ENCODE results near the gene PPP2R2D. TPM values are rescaled to one million over a fixed set of nuclear protein-coding genes. Genes with fewer than 3 reads are reported as not detected.
"Not testable (repeated sequence)": the region's sequence is repeated elsewhere in the genome, so short reads cannot be mapped to it uniquely, and the experiment has no call there.

The PPP2R2D gene
- total and polyA plus RNA-seq, 4 experiments from 2014 or later = 25.7 to 49.2 (median 41.7) TPM

GRCh38 chr10:131948501-131948900, 47.7 kb downstream of the PPP2R2D start:
- H3K4me1 ChIP-seq (ENCODE audit: insufficient read depth, low read length) = no peaks in the 10 kb centered on the region
- CTCF ChIA-PET (ENCODE audit: partially characterized antibody) = interaction anchor here (1.0 to 1.6 kb wide), 2 partner anchors 63 to 74 kb away, joined by 5 to 8 read pairs; no protein-coding TSS in a partner anchor
- no peak overlapping the region for H3K4me3 ChIP-seq (ENCODE audit: low read length in 2 of 2)
- DNase-seq = no peak
- H3K27ac ChIP-seq (ENCODE audit: low read depth, low read length) = no peak overlapping the region
- H3K27me3 ChIP-seq (ENCODE audit: insufficient read depth, low read length) = no peaks in the 10 kb centered on the region
- Mint-ChIP-seq H3K4me3 (no peak overlapping the region), H3K9me3 (no peaks in the 10 kb centered on the region), H3K27me3 (no peaks in the 10 kb centered on the region), H3K36me3 (peaks cover 34 to 73% of the 10 kb centered on the region in 2 donors), H3K4me1 (no peaks in the 10 kb centered on the region), H3K27ac (no peak overlapping the region)
- no peaks in the 10 kb centered on the region for H3K9me3 ChIP-seq (ENCODE audit: control insufficient read depth in 1 of 2, low read length in 2 of 2)
- H3K36me3 ChIP-seq (ENCODE audit: insufficient read depth, low read length) = peaks cover 59% of the 10 kb centered on the region
- intact Hi-C loops (cut with micrococcal nuclease) = no loop called here
- POLR2A ChIA-PET (ENCODE audit: partially characterized antibody) = interaction anchor here (1.0 kb wide), 1 partner anchor 24 kb away, joined by 3 read pairs; no protein-coding TSS in a partner anchor

GRCh38 chr10:131949041-131949862, 48.4 kb downstream of the PPP2R2D start:
- no peak overlapping the region for H3K27ac ChIP-seq (ENCODE audit: low read depth, low read length)
- intact Hi-C loops (cut with micrococcal nuclease) = no loop called here
- Mint-ChIP-seq H3K9me3 (no peaks in the 10 kb centered on the region), H3K4me3 (no peak overlapping the region), H3K27ac (peak overlapping the region in 1 of 7 donors; percentile 59), H3K36me3 (peaks cover 40 to 72% of the 10 kb centered on the region in 2 donors), H3K4me1 (no peaks in the 10 kb centered on the region), H3K27me3 (no peaks in the 10 kb centered on the region)
- H3K4me3 ChIP-seq (ENCODE audit: low read length in 2 of 2) = no peak overlapping the region
- no peaks in the 10 kb centered on the region for H3K4me1 ChIP-seq (ENCODE audit: insufficient read depth, low read length)
- ChIA-PET CTCF (ENCODE audit: partially characterized antibody) (interaction anchor here (1.0 to 1.6 kb wide), 2 partner anchors 64 to 74 kb away, joined by 5 to 8 read pairs; no protein-coding TSS in a partner anchor), POLR2A (ENCODE audit: partially characterized antibody) (interaction anchor here (1.0 kb wide), 1 partner anchor 23 kb away, joined by 3 read pairs; no protein-coding TSS in a partner anchor)
- H3K9me3 ChIP-seq (ENCODE audit: control insufficient read depth in 1 of 2, low read length in 2 of 2) = no peaks in the 10 kb centered on the region
- peaks cover 55% of the 10 kb centered on the region for H3K36me3 ChIP-seq (ENCODE audit: insufficient read depth, low read length)
- no peaks in the 10 kb centered on the region for H3K27me3 ChIP-seq (ENCODE audit: insufficient read depth, low read length)
- DNase-seq = no peak

DNA sequence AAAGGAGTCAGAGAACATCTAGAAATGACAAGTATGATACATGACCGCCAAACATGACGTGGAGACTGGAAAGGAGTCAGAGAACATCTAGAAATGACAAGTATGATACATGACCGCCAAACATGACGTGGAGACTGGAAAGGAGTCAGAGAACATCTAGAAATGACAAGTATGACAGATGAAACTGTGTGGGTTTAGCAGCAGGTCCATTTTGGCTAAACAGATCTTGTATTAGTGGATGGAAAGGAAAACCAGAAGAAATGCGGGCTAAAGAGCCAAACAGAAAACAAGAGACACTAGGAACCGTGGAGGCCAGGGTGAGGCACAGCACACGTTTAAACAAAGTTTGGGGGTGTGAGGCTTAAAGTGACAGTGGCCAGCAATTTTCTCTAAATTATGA, 49.1 kb downstream of the PPP2R2D start:
- H3K4me3 Mint-ChIP-seq; intact Hi-C loops (cut with micrococcal nuclease); H3K4me3 ChIP-seq (ENCODE audit: low read length in 2 of 2); H3K4me1 ChIP-seq (ENCODE audit: insufficient read depth, low read length); H3K9me3 ChIP-seq (ENCODE audit: control insufficient read depth in 1 of 2, low read length in 2 of 2); H3K27me3 ChIP-seq (ENCODE audit: insufficient read depth, low read length); H3K27me3 Mint-ChIP-seq; H3K4me1 Mint-ChIP-seq; POLR2A ChIA-PET (ENCODE audit: partially characterized antibody); CTCF ChIA-PET (ENCODE audit: partially characterized antibody); H3K27ac Mint-ChIP-seq; H3K9me3 Mint-ChIP-seq; H3K27ac ChIP-seq (ENCODE audit: low read depth, low read length); DNase-seq: not testable (repeated sequence)
- H3K36me3 Mint-ChIP-seq = peaks cover 42 to 73% of the 10 kb centered on the region in 2 donors
- H3K36me3 ChIP-seq (ENCODE audit: insufficient read depth, low read length) = peaks cover 55% of the 10 kb centered on the region

DNA sequence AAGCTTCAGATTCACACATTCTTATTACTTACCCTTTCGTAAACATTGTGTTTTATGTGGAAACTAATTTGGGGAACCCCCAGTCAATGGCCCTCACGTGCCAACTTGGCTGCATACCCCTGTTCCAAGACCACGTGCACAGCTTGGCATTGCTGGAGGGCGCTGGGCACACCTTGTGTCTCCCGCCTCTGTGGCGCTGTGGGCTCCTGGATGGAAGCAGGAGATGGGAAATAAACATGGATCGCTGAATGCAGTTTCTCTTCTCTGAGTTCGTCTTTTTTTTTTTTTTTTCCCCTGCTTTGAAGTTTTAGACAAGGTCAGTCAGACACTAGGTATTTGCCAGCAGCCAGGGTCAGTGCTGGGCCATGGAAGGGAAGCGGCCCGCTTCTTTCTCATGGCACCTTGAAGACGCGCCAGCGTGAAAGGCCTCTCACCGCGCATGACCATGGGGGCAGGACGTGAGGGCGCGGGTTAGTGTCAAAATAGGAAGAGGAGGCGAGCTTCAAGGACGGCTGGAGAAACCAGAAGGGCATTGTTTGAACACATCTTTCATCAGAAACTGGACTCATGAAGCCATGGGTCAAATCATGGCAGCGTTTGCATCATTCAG, 53.7 kb downstream of the PPP2R2D start:
- H3K27me3 Mint-ChIP-seq = no peaks in the 10 kb centered on the region
- Histone ChIP-seq H3K4me3 (ENCODE audit: low read length in 2 of 2) (no peak overlapping the region), H3K36me3 (ENCODE audit: insufficient read depth, low read length) (peaks cover 39% of the 10 kb centered on the region), H3K4me1 (ENCODE audit: insufficient read depth, low read length) (no peaks in the 10 kb centered on the region), H3K9me3 (ENCODE audit: control insufficient read depth in 1 of 2, low read length in 2 of 2) (no peaks in the 10 kb centered on the region), H3K27me3 (ENCODE audit: insufficient read depth, low read length) (no peaks in the 10 kb centered on the region), H3K27ac (ENCODE audit: low read depth, low read length) (no peak overlapping the region)
- no peaks in the 10 kb centered on the region for H3K9me3 Mint-ChIP-seq
- no peaks in the 10 kb centered on the region for H3K4me1 Mint-ChIP-seq
- CTCF ChIA-PET (ENCODE audit: partially characterized antibody) = no interaction called here
- POLR2A ChIA-PET (ENCODE audit: partially characterized antibody) = no interaction called here
- DNase-seq = no peak
- peaks cover 56 to 58% of the 10 kb centered on the region in 2 donors for H3K36me3 Mint-ChIP-seq
- H3K4me3 Mint-ChIP-seq = no peak overlapping the region
- intact Hi-C loops (cut with micrococcal nuclease) = no loop called here
- H3K27ac Mint-ChIP-seq = peak overlapping the region in 2 of 7 donors; percentile 8 to 61

- Mint-ChIP-seq H3K4me3 (no peak overlapping the region), H3K4me1 (no peaks in the 10 kb centered on the region), H3K9me3 (no peaks in the 10 kb centered on the region), H3K27ac (peak overlapping the region in 1 of 7 donors; percentile 19), H3K27me3 (no peaks in the 10 kb centered on the region), H3K36me3 (peaks cover 51 to 56% of the 10 kb centered on the region in 2 donors)
- DNase-seq = no peak
- H3K4me1 ChIP-seq (ENCODE audit: insufficient read depth, low read length) = no peaks in the 10 kb centered on the region
- ChIA-PET POLR2A (ENCODE audit: partially characterized antibody) (no interaction called here), CTCF (ENCODE audit: partially characterized antibody) (no interaction called here)
- peaks cover 29% of the 10 kb centered on the region for H3K36me3 ChIP-seq (ENCODE audit: insufficient read depth, low read length)
- no peaks in the 10 kb centered on the region for H3K27me3 ChIP-seq (ENCODE audit: insufficient read depth, low read length)
- H3K9me3 ChIP-seq (ENCODE audit: control insufficient read depth in 1 of 2, low read length in 2 of 2) = no peaks in the 10 kb centered on the region
- no peak overlapping the region for H3K27ac ChIP-seq (ENCODE audit: low read depth, low read length)
- H3K4me3 ChIP-seq (ENCODE audit: low read length in 2 of 2) = no peak overlapping the region
- intact Hi-C loops (cut with micrococcal nuclease) = no loop called here
Measured at GRCh38 chr10:131955591-131956340, 55.0 kb downstream of the PPP2R2D start.

DNA sequence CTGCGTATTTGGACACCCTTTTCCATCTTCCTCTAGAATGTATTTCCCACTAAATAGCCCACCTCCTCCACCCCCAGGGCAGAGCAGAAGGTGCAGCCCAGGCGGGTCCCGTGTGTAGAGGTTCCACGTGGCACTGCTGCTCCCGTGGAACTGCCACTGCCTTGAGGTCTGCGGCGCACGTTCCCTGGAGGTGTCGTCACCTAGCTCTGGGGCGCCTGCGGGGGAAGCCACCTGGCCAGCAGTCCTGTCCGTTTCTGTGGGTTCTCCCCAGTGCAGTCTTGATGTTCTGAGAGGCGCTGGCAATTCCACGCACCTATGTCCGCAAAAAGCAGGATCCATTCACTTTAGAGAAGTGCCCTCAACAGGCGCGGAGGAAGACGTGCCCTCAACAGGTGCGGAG, 59.0 kb downstream of the PPP2R2D start:
- Histone ChIP-seq H3K27ac (ENCODE audit: low read depth, low read length) (no peak overlapping the region), H3K4me1 (ENCODE audit: insufficient read depth, low read length) (peaks cover 6% of the 10 kb centered on the region), H3K4me3 (ENCODE audit: low read length in 2 of 2) (no peak overlapping the region), H3K9me3 (ENCODE audit: control insufficient read depth in 1 of 2, low read length in 2 of 2) (no peaks in the 10 kb centered on the region), H3K36me3 (ENCODE audit: insufficient read depth, low read length) (peaks cover 22% of the 10 kb centered on the region), H3K27me3 (ENCODE audit: insufficient read depth, low read length) (no peaks in the 10 kb centered on the region)
- no peak overlapping the region for H3K4me3 Mint-ChIP-seq
- intact Hi-C loops (cut with micrococcal nuclease) = no loop called here
- H3K9me3 Mint-ChIP-seq = no peaks in the 10 kb centered on the region
- no peak overlapping the region for H3K27ac Mint-ChIP-seq
- DNase-seq = no peak
- no peaks in the 10 kb centered on the region for H3K27me3 Mint-ChIP-seq
- H3K36me3 Mint-ChIP-seq = peaks cover 31 to 34% of the 10 kb centered on the region in 2 donors
- ChIA-PET POLR2A (ENCODE audit: partially characterized antibody) (interaction anchor here (1.3 kb wide), 1 partner anchor 12 kb away, joined by 4 read pairs; no protein-coding TSS in a partner anchor), CTCF (ENCODE audit: partially characterized antibody) (interaction anchor here (1.7 kb wide), 1 partner anchor 74 kb away, joined by 4 read pairs; no protein-coding TSS in a partner anchor)
- H3K4me1 Mint-ChIP-seq = peaks cover 6 to 15% (median 9%) of the 10 kb centered on the region in 4 donors

DNA sequence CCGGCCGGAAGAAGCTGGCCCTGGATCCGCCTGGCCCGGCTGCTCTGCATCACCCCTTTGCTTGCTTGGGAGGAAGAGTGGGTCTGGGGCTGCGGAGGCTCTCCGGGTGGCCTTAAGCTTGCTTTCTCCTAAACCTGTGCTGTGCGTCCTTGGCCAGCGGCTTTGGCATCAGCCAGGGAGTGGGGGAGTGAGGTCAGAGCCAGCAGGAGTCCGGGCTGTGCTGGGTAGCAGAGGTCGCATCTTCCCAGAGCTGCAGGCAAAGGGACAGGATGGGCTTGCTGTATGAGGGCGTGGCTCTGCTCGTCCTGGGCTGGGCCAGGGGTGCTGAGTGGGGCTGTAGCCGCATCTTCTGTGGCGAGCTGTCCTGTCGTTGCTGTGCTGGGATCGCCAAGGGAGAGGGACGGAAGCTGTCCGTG, 59.8 kb downstream of the PPP2R2D start:
- ChIA-PET POLR2A (ENCODE audit: partially characterized antibody) (interaction anchor here (1.3 kb wide), 1 partner anchor 12 kb away, joined by 4 read pairs; no protein-coding TSS in a partner anchor), CTCF (ENCODE audit: partially characterized antibody) (interaction anchor here (1.7 kb wide), 1 partner anchor 75 kb away, joined by 4 read pairs; no protein-coding TSS in a partner anchor)
- intact Hi-C loops (cut with micrococcal nuclease) = no loop called here
- peaks cover 23 to 26% of the 10 kb centered on the region in 2 donors for H3K36me3 Mint-ChIP-seq
- Histone ChIP-seq H3K27ac (ENCODE audit: low read depth, low read length) (no peak overlapping the region), H3K9me3 (ENCODE audit: control insufficient read depth in 1 of 2, low read length in 2 of 2) (no peaks in the 10 kb centered on the region), H3K4me3 (ENCODE audit: low read length in 2 of 2) (no peak overlapping the region), H3K27me3 (ENCODE audit: insufficient read depth, low read length) (no peaks in the 10 kb centered on the region), H3K36me3 (ENCODE audit: insufficient read depth, low read length) (peaks cover 15% of the 10 kb centered on the region), H3K4me1 (ENCODE audit: insufficient read depth, low read length) (peaks cover 13% of the 10 kb centered on the region)
- no peaks in the 10 kb centered on the region for H3K9me3 Mint-ChIP-seq
- no peak overlapping the region for H3K4me3 Mint-ChIP-seq
- H3K4me1 Mint-ChIP-seq = peaks cover 11 to 23% (median 15%) of the 10 kb centered on the region in 4 donors
- no peaks in the 10 kb centered on the region for H3K27me3 Mint-ChIP-seq
- no peak overlapping the region for H3K27ac Mint-ChIP-seq
- no peak for DNase-seq
